Panc1 (cell line): ENCODE results near the gene KCNH1. TPM values are rescaled to one million over a fixed set of nuclear protein-coding genes. Genes with fewer than 3 reads are reported as not detected.

ENCODE experiments used
- ATAC-seq: fragments of 200-7000 bp; cut with Tn5 transposase; 2 replicates; pipeline ENCODE4 v1.9.1; 2020; ENCODE audit warnings: mild to moderate bottlenecking, moderate library complexity
- BruUV-seq: library from RNA; stranded (reverse); fragments of 400-500 nt; replicated peaks from 2 replicates; lab custom pipeline; 2021; lab: Mats Ljungman, UMichigan
- CTCF ChIA-PET: fragments of 300-600 bp; sonication (Branson Sonifier 250); formaldehyde crosslinking; loops from one replicate; lab custom pipeline; 2022; ENCODE audit warnings: antibody characterized with exemption; lab: Charles Lee
- POLR2A ChIA-PET: fragments of 300-600 bp; sonication (Branson Sonifier 250); formaldehyde crosslinking; loops from one replicate; lab custom pipeline; 2022; ENCODE audit warnings: antibody characterized with exemption; lab: Charles Lee
- DNase-seq: peaks from one replicate; pipeline ENCODE4 v3.0.0-alpha.2; 2010; ENCODE audit warnings: low read depth, low spot score
- H3K27ac ChIP-seq: 2 replicates; pipeline ENCODE4 v1.5.1; 2011; ENCODE audit warnings: mild to moderate bottlenecking, low read length, inconsistent platforms
- H3K27me3 ChIP-seq: fragments of 200-500 bp; sonication (Bioruptor generic); 2 replicates; pipeline ENCODE4 v1.6.0; 2014; ENCODE audit warnings: low read length, inconsistent platforms; ENCODE audit not compliant: control insufficient read depth, insufficient read depth
- H3K36me3 ChIP-seq: fragments of 200-500 bp; sonication (Bioruptor generic); 2 replicates; pipeline ENCODE4 v1.5.1; 2014; ENCODE audit warnings: inconsistent platforms, mild to moderate bottlenecking, low read length, moderate library complexity; ENCODE audit not compliant: control insufficient read depth, insufficient read depth
- H3K4me1 ChIP-seq: 2 replicates; pipeline ENCODE4 v1.5.1; 2011; ENCODE audit warnings: inconsistent platforms, mild to moderate bottlenecking, low read length, moderate library complexity; ENCODE audit not compliant: control insufficient read depth, insufficient read depth
- H3K4me3 ChIP-seq, 2 experiments: 2 replicates each; pipeline ENCODE4 v1.5.1; 2011 to 2012; ENCODE audit warnings: low read depth in 2 of 2, low read length in 2 of 2, mild to moderate bottlenecking in 2 of 2, inconsistent platforms in 1 of 2, moderate library complexity in 1 of 2
- H3K9me3 ChIP-seq: fragments of 200-500 bp; sonication (Bioruptor generic); 2 replicates; pipeline ENCODE4 v1.5.1; 2014; ENCODE audit warnings: low read depth, mild to moderate bottlenecking, inconsistent platforms, low read length, moderate library complexity; ENCODE audit not compliant: control insufficient read depth, insufficient read depth
- CTCF ChIP-seq: fragments of 450-650 bp; IDR thresholded peaks from 2 replicates; pipeline ENCODE4 v1.5.1; 2017; ENCODE audit warnings: mild to moderate bottlenecking
- POLR2AphosphoS5 ChIP-seq: IDR thresholded peaks from 2 replicates; pipeline ENCODE4 v1.6.1; 2012; ENCODE audit warnings: mild to moderate bottlenecking, low read depth, low read length, moderate library complexity
- SIN3A ChIP-seq: IDR thresholded peaks from 2 replicates; pipeline ENCODE4 v1.6.1; 2012; ENCODE audit warnings: low read depth, mild to moderate bottlenecking, low read length, moderate library complexity, borderline replicate concordance; ENCODE audit not compliant: insufficient read depth
- TCF7L2 ChIP-seq: IDR thresholded peaks from 2 replicates; pipeline ENCODE4 v1.6.1; 2011; ENCODE audit warnings: mild to moderate bottlenecking, low read depth, low read length, inconsistent platforms
- in situ Hi-C: cut with HindIII; loops from 2 replicates; pipeline ENCODE4 v1.10.0; 2016; ENCODE audit warnings: low sequenced_read_pairs, low pct_unique_long_range_greater_than_20kb
- intact Hi-C: fragments of 100-400 bp; cut with micrococcal nuclease; formaldehyde crosslinking; loops from one replicate; pipeline ENCODE4 v1.10.0; 2022; ENCODE audit not compliant: unreplicated experiment
- total RNA-seq: library from RNA; stranded (reverse); gene quantifications from one replicate; pipeline ENCODE4 v1.2.1, GENCODE V29; 2021; ENCODE audit not compliant: unreplicated experiment
- TF ChIP-seq, protein P1 (sequence below), 2 experiments: IDR thresholded peaks; 2 replicates each; pipeline ENCODE4 v1.6.1; 2011 to 2012; ENCODE audit warnings: low read depth in 2 of 2, control low read depth in 1 of 2, low read length in 1 of 2, mild to moderate bottlenecking in 1 of 2, moderate library complexity in 1 of 2; ENCODE audit not compliant: insufficient read depth in 1 of 2

Gene KCNH1
- total RNA-seq, 1 experiment from 2014 or later, result not detected

DNA sequence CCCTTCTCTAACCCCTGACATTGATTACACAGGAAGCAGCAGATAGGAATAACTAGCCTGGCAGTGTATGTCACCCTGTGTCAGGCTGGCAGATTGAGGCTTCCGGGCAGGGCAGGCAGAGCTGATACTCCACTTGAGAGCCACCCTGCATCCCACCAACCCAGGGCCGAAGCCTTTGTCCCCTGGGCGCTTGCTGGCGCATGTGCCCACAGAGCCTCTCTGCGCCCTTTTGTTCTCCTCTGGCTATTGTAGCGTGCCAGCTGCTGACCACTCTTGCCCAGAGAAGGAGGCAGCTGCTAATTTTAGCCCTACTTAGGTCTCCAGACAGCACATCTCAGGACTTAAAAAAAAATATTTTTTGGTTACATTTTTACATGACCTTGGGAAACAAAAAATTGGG is 500.3 kb downstream of the KCNH1 start:
- ATAC-seq (no peak), DNase-seq (no peak)
- ChIA-PET POLR2A (no interaction called here), CTCF (no interaction called here)
- no peaks in the 10 kb centered on the region for H3K36me3 ChIP-seq
- TF ChIP-seq SIN3A (no peak), CTCF (no peak), POLR2AphosphoS5 (no peak), TCF7L2 (no peak)
- TF ChIP-seq, protein P1, sequence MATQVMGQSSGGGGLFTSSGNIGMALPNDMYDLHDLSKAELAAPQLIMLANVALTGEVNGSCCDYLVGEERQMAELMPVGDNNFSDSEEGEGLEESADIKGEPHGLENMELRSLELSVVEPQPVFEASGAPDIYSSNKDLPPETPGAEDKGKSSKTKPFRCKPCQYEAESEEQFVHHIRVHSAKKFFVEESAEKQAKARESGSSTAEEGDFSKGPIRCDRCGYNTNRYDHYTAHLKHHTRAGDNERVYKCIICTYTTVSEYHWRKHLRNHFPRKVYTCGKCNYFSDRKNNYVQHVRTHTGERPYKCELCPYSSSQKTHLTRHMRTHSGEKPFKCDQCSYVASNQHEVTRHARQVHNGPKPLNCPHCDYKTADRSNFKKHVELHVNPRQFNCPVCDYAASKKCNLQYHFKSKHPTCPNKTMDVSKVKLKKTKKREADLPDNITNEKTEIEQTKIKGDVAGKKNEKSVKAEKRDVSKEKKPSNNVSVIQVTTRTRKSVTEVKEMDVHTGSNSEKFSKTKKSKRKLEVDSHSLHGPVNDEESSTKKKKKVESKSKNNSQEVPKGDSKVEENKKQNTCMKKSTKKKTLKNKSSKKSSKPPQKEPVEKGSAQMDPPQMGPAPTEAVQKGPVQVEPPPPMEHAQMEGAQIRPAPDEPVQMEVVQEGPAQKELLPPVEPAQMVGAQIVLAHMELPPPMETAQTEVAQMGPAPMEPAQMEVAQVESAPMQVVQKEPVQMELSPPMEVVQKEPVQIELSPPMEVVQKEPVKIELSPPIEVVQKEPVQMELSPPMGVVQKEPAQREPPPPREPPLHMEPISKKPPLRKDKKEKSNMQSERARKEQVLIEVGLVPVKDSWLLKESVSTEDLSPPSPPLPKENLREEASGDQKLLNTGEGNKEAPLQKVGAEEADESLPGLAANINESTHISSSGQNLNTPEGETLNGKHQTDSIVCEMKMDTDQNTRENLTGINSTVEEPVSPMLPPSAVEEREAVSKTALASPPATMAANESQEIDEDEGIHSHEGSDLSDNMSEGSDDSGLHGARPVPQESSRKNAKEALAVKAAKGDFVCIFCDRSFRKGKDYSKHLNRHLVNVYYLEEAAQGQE (IDR thresholded peaks at IDR 0.05; ENCODE audit: insufficient read depth in 1 of 2, low read depth in 2 of 2, low read length in 1 of 2), result no peak
- H3K9me3 ChIP-seq, result no peaks in the 10 kb centered on the region
- intact Hi-C loops, result no loop called here
- H3K27ac ChIP-seq, result no peak overlapping the region
- no peak overlapping the region for H3K4me3 ChIP-seq
- H3K27me3 ChIP-seq, result no peaks in the 10 kb centered on the region
- H3K4me1 ChIP-seq, result no peaks in the 10 kb centered on the region
- BruUV-seq, result no TSS peak
- in situ Hi-C loops, result no loop called here

- H3K4me1 ChIP-seq, result no peaks in the 10 kb centered on the region
- BruUV-seq, result no TSS peak
- POLR2A ChIA-PET, result no interaction called here
- CTCF ChIA-PET, result no interaction called here
- TF ChIP-seq SIN3A (no peak), TCF7L2 (no peak), POLR2AphosphoS5 (no peak), CTCF (no peak)
- TF ChIP-seq, protein P1 (IDR thresholded peaks at IDR 0.05; ENCODE audit: insufficient read depth in 1 of 2, low read depth in 2 of 2, low read length in 1 of 2), result no peak
- intact Hi-C loops, result no loop called here
- H3K9me3 ChIP-seq, result no peaks in the 10 kb centered on the region
- H3K4me3 ChIP-seq, result no peak overlapping the region
- H3K36me3 ChIP-seq, result no peaks in the 10 kb centered on the region
- DNase-seq (no peak), ATAC-seq (no peak)
- in situ Hi-C loops, result no loop called here
- H3K27me3 ChIP-seq, result no peaks in the 10 kb centered on the region
- H3K27ac ChIP-seq, result no peak overlapping the region
Observed at GRCh38 chr1:210633140-210633539, 500.8 kb downstream of the KCNH1 start.
